Measurements from ENCODE around the gene CRYGN. TPM values are rescaled to one million over a fixed set of nuclear protein-coding genes. Genes with fewer than 3 reads are reported as not detected.

The CRYGN gene
- polyA plus RNA-seq, 1 donor (not counting 4 experiments of a cell fraction or from before 2014, with no cell fraction given) = not detected

- Histone ChIP-seq H3K79me2 (ENCODE audit: control insufficient read depth, insufficient read depth, low read length) (no peaks in the 10 kb centered on the region), H3K4me2 (ENCODE audit: control insufficient read depth, extremely low read depth, insufficient read depth, low read depth, low read length) (no peak overlapping the region), H3K4me1 (ENCODE audit: control insufficient read depth, extremely low read depth, insufficient read depth, low read length) (no peaks in the 10 kb centered on the region), H3K9me3 (ENCODE audit: control insufficient read depth, low read depth, low read length) (no peaks in the 10 kb centered on the region), H3K4me3 (ENCODE audit: control insufficient read depth in 2 of 3, extremely low read depth in 1 of 3, insufficient read depth in 2 of 3, low read depth in 1 of 3, low read length in 3 of 3) (no peak overlapping the region), H3K27ac (ENCODE audit: control insufficient read depth, insufficient read depth, low read length) (no peak overlapping the region), H3K27me3 (ENCODE audit: control insufficient read depth, extremely low read depth, insufficient read depth, low read length) (peaks cover 4% of the 10 kb centered on the region), H4K20me1 (ENCODE audit: control insufficient read depth, extremely low read depth, insufficient read depth, low read length) (no peaks in the 10 kb centered on the region), H3K9me1 (ENCODE audit: control insufficient read depth, extremely low read depth, insufficient read depth, low read length) (no peaks in the 10 kb centered on the region), H3K9ac (ENCODE audit: control insufficient read depth, extremely low read depth, insufficient read depth, low read length) (no peak overlapping the region), H2AFZ (ENCODE audit: control insufficient read depth, low read length) (no peak overlapping the region), H3K36me3 (ENCODE audit: control insufficient read depth in 2 of 2, extremely low read depth in 1 of 2, insufficient read depth in 2 of 2, low read length in 2 of 2) (no peaks in the 10 kb centered on the region)
- DNase-seq (ENCODE audit: low read depth, low spot score) (no peak), FAIRE-seq (no peak)
- dilution Hi-C loops (cut with MboI; ENCODE audit: extremely low pct_ligation_motif_present, low sequenced_read_pairs) = no loop called here
- TF ChIP-seq CTCF (optimal IDR thresholded peaks at IDR 0.05 in 1 of 3, IDR thresholded peaks at IDR 0.05 in 1 of 3, conservative IDR thresholded peaks at IDR 0.05 in 1 of 3; ENCODE audit: extremely low read depth in 1 of 3, insufficient read depth in 2 of 3, low read length in 3 of 3) = no peak
Measured at GRCh38 chr7:151451626-151452571, 12.0 kb upstream of the CRYGN start.

- H3K4me3 ChIP-seq (ENCODE audit: control insufficient read depth in 2 of 3, extremely low read depth in 1 of 3, insufficient read depth in 2 of 3, low read depth in 1 of 3, low read length in 3 of 3) = no peak overlapping the region
- peaks cover 4% of the 10 kb centered on the region for H3K27me3 ChIP-seq (ENCODE audit: control insufficient read depth, extremely low read depth, insufficient read depth, low read length)
- H3K9me1 ChIP-seq (ENCODE audit: control insufficient read depth, extremely low read depth, insufficient read depth, low read length) = no peaks in the 10 kb centered on the region
- H2AFZ ChIP-seq (ENCODE audit: control insufficient read depth, low read length) = no peak overlapping the region
- H3K9me3 ChIP-seq (ENCODE audit: control insufficient read depth, low read depth, low read length) = no peaks in the 10 kb centered on the region
- H3K9ac ChIP-seq (ENCODE audit: control insufficient read depth, extremely low read depth, insufficient read depth, low read length) = no peak overlapping the region
- no peaks in the 10 kb centered on the region for H3K4me1 ChIP-seq (ENCODE audit: control insufficient read depth, extremely low read depth, insufficient read depth, low read length)
- no peak overlapping the region for H3K27ac ChIP-seq (ENCODE audit: control insufficient read depth, insufficient read depth, low read length)
- no peak for FAIRE-seq
- no peaks in the 10 kb centered on the region for H4K20me1 ChIP-seq (ENCODE audit: control insufficient read depth, extremely low read depth, insufficient read depth, low read length)
- DNase-seq (ENCODE audit: low read depth, low spot score) = no peak
- no peak overlapping the region for H3K4me2 ChIP-seq (ENCODE audit: control insufficient read depth, extremely low read depth, insufficient read depth, low read depth, low read length)
- no peaks in the 10 kb centered on the region for H3K79me2 ChIP-seq (ENCODE audit: control insufficient read depth, insufficient read depth, low read length)
- TF ChIP-seq EZH2 (IDR thresholded peaks at IDR 0.05; ENCODE audit: low read length) (no peak), CTCF (optimal IDR thresholded peaks at IDR 0.05 in 1 of 3, IDR thresholded peaks at IDR 0.05 in 1 of 3, conservative IDR thresholded peaks at IDR 0.05 in 1 of 3; ENCODE audit: extremely low read depth in 1 of 3, insufficient read depth in 2 of 3, low read length in 3 of 3) (no peak)
- dilution Hi-C loops (cut with MboI; ENCODE audit: extremely low pct_ligation_motif_present, low sequenced_read_pairs) = no loop called here
- no peaks in the 10 kb centered on the region for H3K36me3 ChIP-seq (ENCODE audit: control insufficient read depth in 2 of 2, extremely low read depth in 1 of 2, insufficient read depth in 2 of 2, low read length in 2 of 2)
Measured at GRCh38 chr7:151451156-151451555, 11.2 kb upstream of the CRYGN start.

Measured in keratinocyte (primary cell).